ENCODE results near the gene ATXN7L3B. TPM values are rescaled to one million over a fixed set of nuclear protein-coding genes. Genes with fewer than 3 reads are reported as not detected.

Gene ATXN7L3B
- total and polyA plus RNA-seq, 2 of the 4 experiments (the other 2 are of a cell fraction): 12.9 to 21.7 TPM

- Histone ChIP-seq H3K4ac (ENCODE audit: low read depth, low read length) (no peak overlapping the region), H3K79me1 (ENCODE audit: low read depth in 1 of 2, low read length in 2 of 2) (no peaks in the 10 kb centered on the region), H3K9me1 (ENCODE audit: insufficient read depth, low read length) (no peaks in the 10 kb centered on the region), H3K4me1 (ENCODE audit: control insufficient read depth, insufficient read depth, low read length) (no peaks in the 10 kb centered on the region), H4K91ac (ENCODE audit: insufficient read depth, low read depth, low read length) (no peak overlapping the region), H3K36me3 (ENCODE audit: control insufficient read depth, insufficient read depth, low read length) (no peaks in the 10 kb centered on the region), H3K27me3 (ENCODE audit: control insufficient read depth, insufficient read depth, low read length) (no peaks in the 10 kb centered on the region), H4K20me1 (ENCODE audit: insufficient read depth, low read length) (no peaks in the 10 kb centered on the region), H2BK15ac (ENCODE audit: low read depth, low read length) (no peak overlapping the region), H3K23ac (ENCODE audit: low read depth, low read length) (no peak overlapping the region), H2BK5ac (ENCODE audit: low read depth, low read length, poor library complexity, severe bottlenecking) (no peak overlapping the region), H2BK120ac (ENCODE audit: low read depth, low read length) (no peak overlapping the region), H3K56ac (ENCODE audit: extremely low read depth, insufficient read depth, low read length) (no peak overlapping the region), H3K18ac (ENCODE audit: low read depth, low read length) (no peak overlapping the region), H3K9ac (ENCODE audit: low read depth, low read length) (no peak overlapping the region), H2BK20ac (ENCODE audit: low read depth, low read length) (no peak overlapping the region), H3K14ac (replicated peaks; ENCODE audit: low read depth, low read length) (no peak overlapping the region), H2AK9ac (replicated peaks; ENCODE audit: low read depth, low read length, poor library complexity) (no peak overlapping the region), H3K4me3 (ENCODE audit: insufficient read depth, low read depth, low read length) (no peak overlapping the region), H3K9me3 (ENCODE audit: control insufficient read depth, insufficient read depth, low read length) (no peaks in the 10 kb centered on the region), H4K8ac (ENCODE audit: low read depth in 2 of 2, low read length in 2 of 2) (no peak overlapping the region), H4K5ac (ENCODE audit: low read depth, low read length) (no peak overlapping the region), H3K27ac (ENCODE audit: insufficient read depth, low read length) (no peak overlapping the region), H3K4me2 (ENCODE audit: low read depth, low read length) (no peak overlapping the region), H2AFZ (replicated peaks; ENCODE audit: low read length, poor library complexity) (no peak overlapping the region), H2AK5ac (ENCODE audit: low read depth, low read length) (no peak overlapping the region)
- dilution Hi-C loops (cut with HindIII; ENCODE audit: low sequenced_read_pairs, unreplicated experiment) (no loop called here), intact Hi-C loops (cut with micrococcal nuclease) (no loop called here), in situ Hi-C loops (cut with MboI; ENCODE audit: low sequenced_read_pairs) (no loop called here)
- no CpG with 5 or more reads among the region's 2 CpGs for WGBS, 2 experiments (ENCODE audit: extremely low coverage in 2 of 2, insufficient read length in 1 of 2)
- POLR2A ChIA-PET (ENCODE audit: unreplicated experiment): no interaction called here
- ATAC-seq (ENCODE audit: low read depth) (no peak), DNase-seq (no peak)
- no peak for TF ChIP-seq MAZ (IDR thresholded peaks at IDR 0.05; ENCODE audit: borderline replicate concordance, low read depth, low read length)
- TF ChIP-seq RAD21 (IDR thresholded peaks at IDR 0.05; ENCODE audit: low read length): no peak
- no peak for TF ChIP-seq SMC3 (IDR thresholded peaks at IDR 0.05; ENCODE audit: low read depth, low read length)
- TF ChIP-seq BHLHE40 (IDR thresholded peaks at IDR 0.05; ENCODE audit: low read depth, low read length): no peak
- no peak for TF ChIP-seq ELK1 (IDR thresholded peaks at IDR 0.05; ENCODE audit: borderline replicate concordance, low read depth, low read length)
- no peak for TF ChIP-seq POLR2A (IDR thresholded peaks at IDR 0.05; ENCODE audit: low read depth, low read length)
- TF ChIP-seq CTCF (conservative IDR thresholded peaks at IDR 0.05; ENCODE audit: low read depth, low read length): no peak
- TF ChIP-seq NFE2L2 (IDR thresholded peaks at IDR 0.05; ENCODE audit: low read depth, low read length): no peak
- TF ChIP-seq CEBPB (IDR thresholded peaks at IDR 0.05; ENCODE audit: low read depth, low read length): no peak
- TF ChIP-seq RFX5 (IDR thresholded peaks at IDR 0.05; ENCODE audit: low read depth, low read length): no peak
- TF ChIP-seq USF2 (IDR thresholded peaks at IDR 0.05; ENCODE audit: low read depth, low read length): no peak
- no peak for TF ChIP-seq RCOR1 (IDR thresholded peaks at IDR 0.05; ENCODE audit: insufficient replicate concordance, low read length)
- TF ChIP-seq MXI1 (IDR thresholded peaks at IDR 0.05; ENCODE audit: borderline replicate concordance, low read depth, low read length): no peak
- TF ChIP-seq CHD1 (IDR thresholded peaks at IDR 0.05; ENCODE audit: low read depth, low read length): no peak
- no peak for TF ChIP-seq FOS (IDR thresholded peaks at IDR 0.05; ENCODE audit: low read depth, low read length)
- no peak for TF ChIP-seq MAFK (IDR thresholded peaks at IDR 0.05; ENCODE audit: low read depth, low read length)
- CTCF ChIA-PET: interaction anchor here (1.2 kb wide), 1 partner anchor 10 kb away, joined by 7 read pairs; no protein-coding TSS in a partner anchor
- no TSS peak for BruUV-seq (replicated peaks)
Measured at GRCh38 chr12:74489543-74489942, 48.1 kb upstream of the ATXN7L3B start.
